Uterus (tissue), 2 donors: ENCODE data around the gene FOLR1.

Experiments used
- POLR2A ChIP-seq, 2 donors: fragments of 450-650 bp; IDR thresholded peaks; one replicate each; pipeline ENCODE4 v1.6.1; 2016; ENCODE audit warnings: antibody characterized with exemption in 2 of 2, mild to moderate bottlenecking in 1 of 2, moderate library complexity in 1 of 2
- TF ChIP-seq, protein P1 (sequence below), 4 experiments: fragments of 200-600 bp in 2 of 4; fragments of 450-650 bp in 2 of 4; sonication (generic) in 2 of 4; IDR thresholded peaks; one replicate each; pipeline ENCODE4 v1.5.1; 2016 to 2019; ENCODE audit warnings: antibody characterized with exemption in 4 of 4, mild to moderate bottlenecking in 2 of 4, moderate library complexity in 1 of 4

DNA sequence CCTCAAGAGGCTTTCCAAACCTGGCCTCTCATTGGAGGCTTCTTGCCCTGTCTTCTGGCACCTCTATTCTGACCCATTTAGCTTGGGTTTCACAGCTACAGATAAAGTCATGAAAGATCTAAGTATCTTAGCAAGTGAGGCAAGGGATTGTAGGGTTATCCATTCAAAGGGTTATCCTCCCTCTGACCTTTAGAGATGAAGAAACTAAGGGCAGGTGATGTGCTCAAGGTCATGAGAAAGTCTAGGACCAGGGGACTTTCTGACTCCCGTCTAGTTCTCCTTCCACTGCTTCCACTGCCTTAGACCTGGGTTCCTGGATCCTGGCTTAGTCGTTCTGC is 44.8 kb downstream of the FOLR1 start:
- TF ChIP-seq, protein P1, sequence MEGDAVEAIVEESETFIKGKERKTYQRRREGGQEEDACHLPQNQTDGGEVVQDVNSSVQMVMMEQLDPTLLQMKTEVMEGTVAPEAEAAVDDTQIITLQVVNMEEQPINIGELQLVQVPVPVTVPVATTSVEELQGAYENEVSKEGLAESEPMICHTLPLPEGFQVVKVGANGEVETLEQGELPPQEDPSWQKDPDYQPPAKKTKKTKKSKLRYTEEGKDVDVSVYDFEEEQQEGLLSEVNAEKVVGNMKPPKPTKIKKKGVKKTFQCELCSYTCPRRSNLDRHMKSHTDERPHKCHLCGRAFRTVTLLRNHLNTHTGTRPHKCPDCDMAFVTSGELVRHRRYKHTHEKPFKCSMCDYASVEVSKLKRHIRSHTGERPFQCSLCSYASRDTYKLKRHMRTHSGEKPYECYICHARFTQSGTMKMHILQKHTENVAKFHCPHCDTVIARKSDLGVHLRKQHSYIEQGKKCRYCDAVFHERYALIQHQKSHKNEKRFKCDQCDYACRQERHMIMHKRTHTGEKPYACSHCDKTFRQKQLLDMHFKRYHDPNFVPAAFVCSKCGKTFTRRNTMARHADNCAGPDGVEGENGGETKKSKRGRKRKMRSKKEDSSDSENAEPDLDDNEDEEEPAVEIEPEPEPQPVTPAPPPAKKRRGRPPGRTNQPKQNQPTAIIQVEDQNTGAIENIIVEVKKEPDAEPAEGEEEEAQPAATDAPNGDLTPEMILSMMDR (IDR thresholded peaks at IDR 0.05) = no peak
- TF ChIP-seq POLR2A (IDR thresholded peaks at IDR 0.05) = no peak
